Type B pancreatic cell (in vitro differentiated cells): Measurements from ENCODE around the gene C10orf90. TPM values are rescaled to one million over a fixed set of nuclear protein-coding genes. Genes with fewer than 3 reads are reported as not detected.

Experiments
- DNase-seq: peaks from one replicate; pipeline ENCODE4 v3.0.0; 2021; ENCODE audit warnings: mixed read lengths; ENCODE audit not compliant: unreplicated experiment; ENCODE audit errors: extremely low spot score
- H3K27ac Mint-ChIP-seq: 2 replicates; pipeline ENCODE4 v1.8.0; 2021; ENCODE audit warnings: mild to moderate bottlenecking, mixed read lengths
- H3K27me3 Mint-ChIP-seq: 2 replicates; pipeline ENCODE4 v1.8.0; 2021; ENCODE audit warnings: mixed read lengths
- H3K36me3 Mint-ChIP-seq: 2 replicates; pipeline ENCODE4 v1.8.0; 2021; ENCODE audit warnings: mixed read lengths
- H3K4me1 Mint-ChIP-seq: one replicate; pipeline ENCODE4 v1.8.0; 2021; ENCODE audit warnings: mixed read lengths; ENCODE audit not compliant: unreplicated experiment
- H3K4me3 Mint-ChIP-seq: 2 replicates; pipeline ENCODE4 v1.8.0; 2021; ENCODE audit warnings: mild to moderate bottlenecking, mixed read lengths
- H3K9me3 Mint-ChIP-seq: 2 replicates; pipeline ENCODE4 v1.8.0; 2021; ENCODE audit warnings: mixed read lengths
- CTCF ChIP-seq: fragments of 200-600 bp; sonication (generic); conservative IDR thresholded peaks from 2 replicates; pipeline ENCODE4 v1.5.0; 2021; ENCODE audit warnings: antibody characterized with exemption, mild to moderate bottlenecking
- total RNA-seq: library from RNA; stranded (reverse); gene quantifications from 2 replicates; pipeline ENCODE4 v1.2.1, GENCODE V29; 2021; ENCODE audit warnings: low replicate concordance

C10orf90 gene
- total RNA-seq, 1 donor from 2014 or later: 1.5 TPM

GRCh38 chr10:126665207-126665606, 5.3 kb downstream of the C10orf90 start:
- Mint-ChIP-seq H3K4me1 (peaks cover 4% of the 10 kb centered on the region), H3K4me3 (no peak overlapping the region), H3K27ac (no peak overlapping the region), H3K27me3 (no peaks in the 10 kb centered on the region), H3K36me3 (no peaks in the 10 kb centered on the region), H3K9me3 (no peaks in the 10 kb centered on the region)
- DNase-seq: no peak
- no peak for TF ChIP-seq CTCF

- DNase-seq: no peak
- Mint-ChIP-seq H3K4me3 (no peak overlapping the region), H3K9me3 (no peaks in the 10 kb centered on the region), H3K27ac (no peak overlapping the region), H3K36me3 (no peaks in the 10 kb centered on the region), H3K4me1 (no peaks in the 10 kb centered on the region), H3K27me3 (no peaks in the 10 kb centered on the region)
- no peak for TF ChIP-seq CTCF
Observed at GRCh38 chr10:126663880-126664279, 6.6 kb downstream of the C10orf90 start.

GRCh38 chr10:126663328-126663727, 7.2 kb downstream of the C10orf90 start:
- Mint-ChIP-seq H3K4me1 (no peaks in the 10 kb centered on the region), H3K36me3 (no peaks in the 10 kb centered on the region), H3K27ac (no peak overlapping the region), H3K9me3 (no peaks in the 10 kb centered on the region), H3K4me3 (no peak overlapping the region), H3K27me3 (no peaks in the 10 kb centered on the region)
- DNase-seq: no peak
- TF ChIP-seq CTCF: no peak

- H3K36me3 Mint-ChIP-seq: no peaks in the 10 kb centered on the region
- no peak for DNase-seq
- no peaks in the 10 kb centered on the region for H3K27me3 Mint-ChIP-seq
- no peaks in the 10 kb centered on the region for H3K4me1 Mint-ChIP-seq
- no peak for TF ChIP-seq CTCF
- H3K9me3 Mint-ChIP-seq: no peaks in the 10 kb centered on the region
- H3K4me3 Mint-ChIP-seq: no peak overlapping the region
- H3K27ac Mint-ChIP-seq: no peak overlapping the region
Observed at GRCh38 chr10:126661841-126662515, 8.5 kb downstream of the C10orf90 start.

GRCh38 chr10:126661356-126661755, 9.1 kb downstream of the C10orf90 start:
- no peaks in the 10 kb centered on the region for H3K9me3 Mint-ChIP-seq
- no peaks in the 10 kb centered on the region for H3K36me3 Mint-ChIP-seq
- DNase-seq: no peak
- TF ChIP-seq CTCF: no peak
- H3K27me3 Mint-ChIP-seq: no peaks in the 10 kb centered on the region
- H3K4me1 Mint-ChIP-seq: no peaks in the 10 kb centered on the region
- H3K4me3 Mint-ChIP-seq: no peak overlapping the region
- no peak overlapping the region for H3K27ac Mint-ChIP-seq
